PC-9 (cell line): ENCODE results near the gene SLC25A34. TPM values are rescaled to one million over a fixed set of nuclear protein-coding genes. Genes with fewer than 3 reads are reported as not detected.

Source experiments
- BruUV-seq: library from RNA; stranded (reverse); fragments of 400-500 nt; replicated peaks from 2 replicates; lab custom pipeline; 2021; lab: Mats Ljungman, UMichigan
- CTCF ChIA-PET: fragments of 300-600 bp; sonication (Branson Sonifier 250); formaldehyde crosslinking; loops from one replicate; lab custom pipeline; 2022; ENCODE audit warnings: antibody characterized with exemption; lab: Charles Lee
- POLR2A ChIA-PET: fragments of 300-600 bp; sonication (Branson Sonifier 250); formaldehyde crosslinking; loops from one replicate; lab custom pipeline; 2022; ENCODE audit warnings: antibody characterized with exemption; ENCODE audit not compliant: unreplicated experiment; lab: Charles Lee
- DNase-seq, 2 experiments: peaks; one replicate each; pipeline versions ENCODE4 v3.0.0 to v3.0.0-alpha.2; 2015 to 2022; ENCODE audit warnings: mixed read lengths in 1 of 2
- H2AFZ ChIP-seq: fragments of 200-600 bp; sonication (generic); 2 replicates; pipeline ENCODE4 v1.8.1; 2017; ENCODE audit warnings: antibody characterized with exemption
- H3F3A ChIP-seq: fragments of 200-600 bp; sonication (generic); 2 replicates; pipeline ENCODE4 v1.8.1; 2017; ENCODE audit warnings: antibody characterized with exemption, mild to moderate bottlenecking, low read depth; ENCODE audit not compliant: insufficient read depth
- H3K27ac ChIP-seq: fragments of 200-600 bp; sonication (generic); 2 replicates; pipeline ENCODE4 v1.6.1; 2016; ENCODE audit warnings: mixed run types
- H3K27me3 ChIP-seq: fragments of 200-600 bp; sonication (generic); 2 replicates; pipeline ENCODE4 v1.6.1; 2016; ENCODE audit warnings: low read depth, mixed run types; ENCODE audit not compliant: insufficient read depth
- H3K36me3 ChIP-seq: fragments of 200-600 bp; sonication (generic); 2 replicates; pipeline ENCODE4 v1.6.1; 2016; ENCODE audit warnings: low read depth, mixed run types
- H3K4me1 ChIP-seq: fragments of 200-600 bp; sonication (generic); replicated peaks from 2 replicates; pipeline ENCODE4 v1.6.1; 2016; ENCODE audit warnings: mixed run types; ENCODE audit not compliant: insufficient read depth
- H3K4me2 ChIP-seq: fragments of 200-600 bp; sonication (generic); 2 replicates; pipeline ENCODE4 v1.6.1; 2017; ENCODE audit warnings: mixed run types
- H3K4me3 ChIP-seq: fragments of 200-600 bp; sonication (generic); 2 replicates; pipeline ENCODE4 v1.6.1; 2016; ENCODE audit warnings: mixed run types
- H3K79me2 ChIP-seq: fragments of 200-600 bp; sonication (generic); 2 replicates; pipeline ENCODE4 v1.6.1; 2017; ENCODE audit warnings: low read depth, mixed run types
- H3K9me2 ChIP-seq: fragments of 200-600 bp; sonication (generic); 2 replicates; pipeline ENCODE4 v1.8.1; 2017; ENCODE audit warnings: mild to moderate bottlenecking; ENCODE audit not compliant: insufficient read depth
- H3K9me3 ChIP-seq: fragments of 200-600 bp; sonication (generic); 2 replicates; pipeline ENCODE4 v1.8.1; 2016; ENCODE audit warnings: low read depth; ENCODE audit not compliant: insufficient read depth
- H4K20me1 ChIP-seq: fragments of 200-600 bp; sonication (generic); 2 replicates; pipeline ENCODE4 v1.8.1; 2017; ENCODE audit not compliant: insufficient read depth
- CTCF ChIP-seq: fragments of 200-600 bp; sonication (generic); conservative IDR thresholded peaks from 2 replicates; pipeline ENCODE4 v1.6.1; 2017; ENCODE audit warnings: mixed run types, antibody characterized with exemption, mild to moderate bottlenecking, moderate library complexity
- EZH2 ChIP-seq: fragments of 200-600 bp; sonication (generic); IDR thresholded peaks from 2 replicates; pipeline ENCODE4 v1.8.0; 2017; ENCODE audit warnings: antibody characterized with exemption, low read depth
- intact Hi-C: fragments of 100-400 bp; cut with micrococcal nuclease; formaldehyde crosslinking; loops from one replicate; pipeline ENCODE4 v1.10.0; 2022; ENCODE audit not compliant: unreplicated experiment
- total RNA-seq: library from RNA; stranded (reverse); gene quantifications from 2 replicates; pipeline ENCODE4 v1.2.3, GENCODE V29; 2021

The SLC25A34 gene
- total RNA-seq, 1 experiment from 2014 or later, result 1.7 TPM

DNA sequence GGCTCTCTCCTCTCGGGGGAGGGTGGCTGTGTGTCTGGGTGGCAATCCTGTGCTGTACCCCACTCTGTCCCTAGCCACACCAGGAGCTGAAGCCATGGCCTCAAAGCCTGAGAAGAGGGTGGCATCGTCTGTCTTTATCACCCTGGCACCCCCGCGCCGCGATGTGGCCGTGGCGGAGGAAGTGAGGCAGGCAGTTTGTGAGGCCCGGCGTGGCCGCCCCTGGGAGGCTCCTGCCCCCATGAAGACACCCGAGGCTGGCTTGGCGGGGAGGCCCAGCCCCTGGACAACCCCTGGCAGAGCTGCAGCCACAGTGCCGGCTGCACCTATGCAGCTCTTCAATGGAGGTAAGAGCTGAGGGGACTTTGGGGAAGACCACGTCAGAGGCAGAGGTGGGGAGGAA is 28.8 kb downstream of the SLC25A34 start:
- Histone ChIP-seq H3F3A (no peaks in the 10 kb centered on the region), H4K20me1 (no peaks in the 10 kb centered on the region), H3K9me3 (no peaks in the 10 kb centered on the region), H3K4me1 (peaks cover 15% of the 10 kb centered on the region), H3K27me3 (no peaks in the 10 kb centered on the region), H3K4me2 (no peak overlapping the region), H3K27ac (no peak overlapping the region), H3K9me2 (no peaks in the 10 kb centered on the region), H3K79me2 (peaks cover 4% of the 10 kb centered on the region; the same call in 1 of the 2 replicates), H2AFZ (no peak overlapping the region), H3K36me3 (no peaks in the 10 kb centered on the region; the same call in 1 of the 2 replicates), H3K4me3 (no peak overlapping the region)
- no peak for DNase-seq
- CTCF ChIA-PET, result no interaction called here
- POLR2A ChIA-PET, result no interaction called here
- intact Hi-C loops, result no loop called here
- BruUV-seq, result no TSS peak
- TF ChIP-seq EZH2 (no peak), CTCF (no peak)

GRCh38 chr1:15765495-15766194 is 29.6 kb downstream of the SLC25A34 start:
- DNase-seq, result no peak
- POLR2A ChIA-PET, result no interaction called here
- BruUV-seq, result no TSS peak

DNA sequence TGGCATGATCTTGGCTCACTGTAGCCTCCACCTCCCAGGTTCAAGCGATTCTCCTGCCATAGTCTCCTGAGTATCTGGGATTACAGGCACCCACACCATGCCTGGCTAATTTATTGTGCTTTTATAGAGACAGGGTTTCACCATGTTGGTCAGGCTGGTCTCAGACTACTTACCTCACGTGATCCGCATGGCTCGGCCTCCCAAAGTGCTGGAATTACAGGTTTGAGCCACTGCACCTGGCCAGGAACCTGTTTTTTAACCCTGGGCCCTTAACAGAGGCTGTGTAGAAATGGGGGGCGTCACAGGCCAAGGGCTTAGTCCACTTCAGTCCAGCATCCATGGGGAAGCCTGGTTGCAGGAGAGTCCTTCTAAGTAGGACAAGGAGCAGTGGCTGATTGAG is 31.9 kb downstream of the SLC25A34 start:
- H3K4me1 ChIP-seq, result peaks cover 5% of the 10 kb centered on the region; the same call in 1 of the 2 replicates
- no peaks in the 10 kb centered on the region; the same call in 1 of the 2 replicates for H3K36me3 ChIP-seq
- DNase-seq, result no peak
- H3F3A ChIP-seq, result no peaks in the 10 kb centered on the region
- no peak overlapping the region for H3K4me2 ChIP-seq
- no peak overlapping the region for H2AFZ ChIP-seq
- ChIA-PET POLR2A (no interaction called here), CTCF (no interaction called here)
- no peak overlapping the region for H3K27ac ChIP-seq
- intact Hi-C loops, result no loop called here
- no peak overlapping the region for H3K4me3 ChIP-seq
- no peaks in the 10 kb centered on the region for H3K9me3 ChIP-seq
- H3K27me3 ChIP-seq, result no peaks in the 10 kb centered on the region
- no peaks in the 10 kb centered on the region for H4K20me1 ChIP-seq
- H3K79me2 ChIP-seq, result no peaks in the 10 kb centered on the region
- TF ChIP-seq EZH2 (no peak), CTCF (no peak)
- no peaks in the 10 kb centered on the region for H3K9me2 ChIP-seq
- no TSS peak for BruUV-seq

More at GRCh38 chr1:15765495-15766194, 29.6 kb downstream of the SLC25A34 start:
- Histone ChIP-seq H3K27me3 (no peaks in the 10 kb centered on the region), H3K9me3 (no peaks in the 10 kb centered on the region), H3K9me2 (no peaks in the 10 kb centered on the region), H3K36me3 (no peaks in the 10 kb centered on the region; the same call in 1 of the 2 replicates), H4K20me1 (no peaks in the 10 kb centered on the region), H3K4me1 (peaks cover 8% of the 10 kb centered on the region; the same call in 1 of the 2 replicates), H3K79me2 (no peaks in the 10 kb centered on the region), H3K4me3 (no peak overlapping the region), H3F3A (no peaks in the 10 kb centered on the region), H2AFZ (no peak overlapping the region), H3K4me2 (no peak overlapping the region), H3K27ac (no peak overlapping the region)
- TF ChIP-seq CTCF, result no peak
- no peak for TF ChIP-seq EZH2
- intact Hi-C loops, result no loop called here
- CTCF ChIA-PET, result no interaction called here
